ENCODE data around the gene ATP8B1. TPM values are rescaled to one million over a fixed set of nuclear protein-coding genes. Genes with fewer than 3 reads are reported as not detected.

ATP8B1 gene
- total and polyA plus RNA-seq, 9 of the 15 experiments (the other 6 are each of a cell fraction or from before 2014, with no cell fraction given), result 0.01 to 0.22 (median 0.03) TPM; not detected in 3

- no peak for TF ChIP-seq ARID4B (CRISPR knock-in tag; IDR thresholded peaks at IDR 0.05)
- TF ChIP-seq SRSF3 (IDR thresholded peaks at IDR 0.05; ENCODE audit: insufficient read depth, low read length), result no peak
Observed at GRCh38 chr18:57728941-57729511, 74.1 kb downstream of the ATP8B1 start (continued).

GRCh38 chr18:57727952-57728807 lies 74.9 kb downstream of the ATP8B1 start:
- H3K9ac ChIP-seq (ENCODE audit: insufficient read depth in 1 of 2, low read depth in 2 of 2, low read length in 2 of 2), result no peak overlapping the region
- ChIA-PET POLR2A (no interaction called here), CTCF (ENCODE audit: low intra/inter-chr PET ratio) (no interaction called here)
- BruUV-seq (replicated peaks), result no TSS peak
- no peak overlapping the region for H2AFZ ChIP-seq (ENCODE audit: low read depth, low read length)
- in situ Hi-C loops (cut with MboI), result no loop called here
- no peaks in the 10 kb centered on the region for H3K9me1 ChIP-seq (ENCODE audit: control insufficient read depth, insufficient read depth, low read length)
- DNase-seq (ENCODE audit: extremely low read depth in 1 of 4, low spot score in 3 of 4) (no peak), FAIRE-seq (no peak), ATAC-seq (no peak)
- intact Hi-C loops (cut with micrococcal nuclease), result no loop called here
- H3K79me2 ChIP-seq (ENCODE audit: control insufficient read depth, insufficient read depth, low read length), result no peaks in the 10 kb centered on the region
- no peaks in the 10 kb centered on the region for H4K20me1 ChIP-seq (replicated peaks; ENCODE audit: control insufficient read depth, insufficient read depth, low read length)
- peaks cover 2 to 5% of the 10 kb centered on the region in 2 experiments; a peak in 3 of 5 replicates for H3K27me3 ChIP-seq (ENCODE audit: control insufficient read depth in 2 of 2, insufficient read depth in 2 of 2, low read length in 2 of 2)
- H3K9me3 ChIP-seq (replicated peaks; ENCODE audit: control insufficient read depth, insufficient read depth, low read depth, low read length), result no peaks in the 10 kb centered on the region
- 8% methylated on average over 4 of the region's 6 CpGs for WGBS (ENCODE audit: insufficient coverage, low coverage, missing lambda C conversion rate)
- H3K4me1 ChIP-seq (replicated peaks in 1 of 2; ENCODE audit: control insufficient read depth in 2 of 2, insufficient read depth in 2 of 2, low read length in 2 of 2), result no peaks in the 10 kb centered on the region
- H3K4me3 ChIP-seq, result no peak overlapping the region
- no peak overlapping the region for H3K27ac ChIP-seq (ENCODE audit: extremely low read depth, low read depth, low read length)
- H3K36me3 ChIP-seq (ENCODE audit: control insufficient read depth, insufficient read depth, low read length), result no peaks in the 10 kb centered on the region
- no peak overlapping the region for H3K4me2 ChIP-seq (ENCODE audit: insufficient read depth, low read length)
- TF ChIP-seq NUFIP1 (IDR thresholded peaks at IDR 0.05; ENCODE audit: partially characterized antibody) (no peak), SMARCB1 (IDR thresholded peaks at IDR 0.05; ENCODE audit: insufficient read length, low read depth) (no peak), TSC22D4 (tag; IDR thresholded peaks at IDR 0.05) (no peak), THRAP3 (IDR thresholded peaks at IDR 0.05; ENCODE audit: borderline replicate concordance) (no peak), ZNF41 (CRISPR knock-in tag; conservative IDR thresholded peaks at IDR 0.05) (no peak), ZNF639 (CRISPR knock-in tag; conservative IDR thresholded peaks at IDR 0.05 in 1 of 2, IDR thresholded peaks at IDR 0.05 in 1 of 2) (no peak), HIVEP1 (CRISPR knock-in tag; IDR thresholded peaks at IDR 0.05) (no peak), TAF1 (IDR thresholded peaks at IDR 0.05; ENCODE audit: control insufficient read depth, extremely low read depth, insufficient read depth, low read length, severe bottlenecking) (no peak)
- TF ChIP-seq, protein P1, sequence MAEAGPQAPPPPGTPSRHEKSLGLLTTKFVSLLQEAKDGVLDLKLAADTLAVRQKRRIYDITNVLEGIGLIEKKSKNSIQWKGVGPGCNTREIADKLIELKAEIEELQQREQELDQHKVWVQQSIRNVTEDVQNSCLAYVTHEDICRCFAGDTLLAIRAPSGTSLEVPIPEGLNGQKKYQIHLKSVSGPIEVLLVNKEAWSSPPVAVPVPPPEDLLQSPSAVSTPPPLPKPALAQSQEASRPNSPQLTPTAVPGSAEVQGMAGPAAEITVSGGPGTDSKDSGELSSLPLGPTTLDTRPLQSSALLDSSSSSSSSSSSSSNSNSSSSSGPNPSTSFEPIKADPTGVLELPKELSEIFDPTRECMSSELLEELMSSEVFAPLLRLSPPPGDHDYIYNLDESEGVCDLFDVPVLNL (CRISPR knock-in tag; IDR thresholded peaks at IDR 0.05; ENCODE audit: low read depth), result no peak
